Stimulated activated CD8-positive, alpha-beta memory T cell treated with anti-CD3 and anti-CD28 coated beads, Interleukin-4, amount 100 ng/mL, for 48 hours (primary cell): ENCODE data around the gene LCT.

Experiments
- DNase-seq: peaks from one replicate; pipeline ENCODE4 v3.0.0-alpha.2; 2020

The LCT gene

GRCh38 chr2:135741043-135741394, 96.0 kb downstream of the LCT start:
- DNase-seq, result no peak

DNA sequence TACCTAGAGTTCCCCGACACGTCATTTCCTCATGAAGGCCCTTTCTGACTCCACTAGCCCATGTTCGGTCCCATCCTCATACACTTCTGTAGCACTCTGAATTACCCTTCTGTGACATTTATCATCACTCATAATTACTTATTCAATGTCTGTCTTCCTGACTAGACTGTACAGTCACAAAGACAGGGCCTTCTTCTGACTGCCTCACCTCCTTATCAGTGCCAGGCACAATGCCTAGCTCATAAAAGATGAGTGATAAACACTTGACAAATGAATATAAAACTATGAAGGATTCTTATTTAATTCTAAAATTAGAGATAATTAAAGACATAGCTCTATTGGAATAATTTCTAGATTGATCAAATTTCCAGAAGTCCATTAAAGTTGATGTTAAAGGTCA, 96.8 kb downstream of the LCT start:
- no peak for DNase-seq
